Activated gamma-delta T cell (primary cell): ENCODE results near the gene ASPSCR1.

Experiments
- DNase-seq: peaks from one replicate; lab custom pipeline; 2025; lab: John Stamatoyannopoulos, UW

Gene ASPSCR1

GRCh38 chr17:81960130-81960958 is 17.1 kb upstream of the ASPSCR1 start:
- DNase-seq, result no peak

DNA sequence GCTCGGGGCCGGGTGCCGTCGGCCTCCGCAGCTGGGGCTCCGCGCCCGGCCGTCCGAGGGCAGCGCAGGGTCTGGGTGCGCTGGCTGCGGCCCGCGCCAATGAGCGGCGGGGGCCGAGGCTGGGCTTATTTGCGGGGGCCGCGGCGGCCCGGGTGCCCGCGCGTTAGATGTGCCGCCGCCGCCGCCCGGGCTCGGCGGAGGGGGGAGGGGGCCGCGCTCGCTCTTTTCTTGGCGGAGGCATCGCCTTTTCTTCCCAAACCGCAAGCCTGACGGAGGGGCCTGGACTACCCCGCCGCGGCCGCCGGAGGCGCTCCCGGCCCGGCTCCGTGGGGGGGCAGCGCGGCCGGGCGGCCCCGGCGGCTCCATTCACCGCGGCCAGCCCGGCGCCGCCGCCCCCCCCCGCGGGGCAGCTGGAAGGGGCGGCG is 16.3 kb upstream of the ASPSCR1 start, which contains the start of gene NOTUM:
NOTUM (minus strand) TSS at position 101 of the 425 bp plus-strand sequence. CDS start 278 bp downstream, outside the sequence.
- no peak for DNase-seq

DNA sequence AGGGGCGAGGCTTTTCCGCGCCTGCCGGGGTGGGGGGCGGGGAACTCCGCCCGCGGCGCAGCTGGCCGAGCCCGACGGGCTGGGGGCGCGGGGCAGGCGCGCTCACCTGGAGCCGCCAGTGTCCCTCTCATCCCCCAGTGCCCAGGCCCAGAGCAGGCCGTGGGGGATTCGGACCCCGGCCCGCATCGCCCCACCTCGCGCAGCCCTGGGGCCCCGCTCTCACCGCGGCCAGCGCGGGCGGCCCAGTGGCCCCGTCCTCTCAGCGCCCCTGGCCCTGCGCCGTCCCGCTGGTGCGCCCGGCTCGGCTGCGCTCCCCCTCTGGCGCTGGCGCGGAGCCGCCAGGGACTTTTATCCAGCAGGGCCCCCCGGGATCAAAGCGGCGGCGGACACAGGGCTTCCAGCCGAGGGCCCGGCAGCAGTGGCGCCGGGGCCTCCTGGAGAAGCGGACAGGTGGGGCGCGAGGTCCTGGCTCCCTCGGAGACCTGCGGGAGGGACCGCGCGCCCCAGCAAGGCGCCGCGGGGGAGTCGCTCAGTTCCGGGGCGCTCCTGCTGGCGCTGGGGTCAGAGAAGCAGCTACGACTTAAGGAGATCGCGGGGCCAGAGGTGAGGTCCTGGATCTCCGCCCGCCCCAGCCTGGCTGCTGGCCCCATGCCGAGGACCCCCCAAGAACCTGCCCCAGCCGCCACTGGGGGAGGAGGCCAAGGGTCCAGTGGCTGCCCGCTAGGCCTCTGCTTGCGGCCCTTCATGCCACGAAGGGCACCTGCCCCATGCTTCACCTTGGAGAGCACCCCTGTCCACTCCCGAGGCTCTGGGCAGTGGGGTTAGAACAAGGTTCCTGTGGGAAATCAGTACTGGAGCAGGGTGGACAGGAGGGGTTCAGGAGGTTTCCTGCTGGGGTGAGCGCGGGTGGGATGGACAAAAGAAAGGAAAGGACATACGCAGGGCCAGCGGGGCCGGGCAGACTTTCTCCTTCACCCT is 15.6 kb upstream of the ASPSCR1 start:
- no peak for DNase-seq

- no peak for DNase-seq
These were observed 14.7 kb upstream of the ASPSCR1 start for GRCh38 chr17:81962499-81963441.

- DNase-seq, result no peak
These were observed 13.2 kb upstream of the ASPSCR1 start for GRCh38 chr17:81964081-81964849.

DNA sequence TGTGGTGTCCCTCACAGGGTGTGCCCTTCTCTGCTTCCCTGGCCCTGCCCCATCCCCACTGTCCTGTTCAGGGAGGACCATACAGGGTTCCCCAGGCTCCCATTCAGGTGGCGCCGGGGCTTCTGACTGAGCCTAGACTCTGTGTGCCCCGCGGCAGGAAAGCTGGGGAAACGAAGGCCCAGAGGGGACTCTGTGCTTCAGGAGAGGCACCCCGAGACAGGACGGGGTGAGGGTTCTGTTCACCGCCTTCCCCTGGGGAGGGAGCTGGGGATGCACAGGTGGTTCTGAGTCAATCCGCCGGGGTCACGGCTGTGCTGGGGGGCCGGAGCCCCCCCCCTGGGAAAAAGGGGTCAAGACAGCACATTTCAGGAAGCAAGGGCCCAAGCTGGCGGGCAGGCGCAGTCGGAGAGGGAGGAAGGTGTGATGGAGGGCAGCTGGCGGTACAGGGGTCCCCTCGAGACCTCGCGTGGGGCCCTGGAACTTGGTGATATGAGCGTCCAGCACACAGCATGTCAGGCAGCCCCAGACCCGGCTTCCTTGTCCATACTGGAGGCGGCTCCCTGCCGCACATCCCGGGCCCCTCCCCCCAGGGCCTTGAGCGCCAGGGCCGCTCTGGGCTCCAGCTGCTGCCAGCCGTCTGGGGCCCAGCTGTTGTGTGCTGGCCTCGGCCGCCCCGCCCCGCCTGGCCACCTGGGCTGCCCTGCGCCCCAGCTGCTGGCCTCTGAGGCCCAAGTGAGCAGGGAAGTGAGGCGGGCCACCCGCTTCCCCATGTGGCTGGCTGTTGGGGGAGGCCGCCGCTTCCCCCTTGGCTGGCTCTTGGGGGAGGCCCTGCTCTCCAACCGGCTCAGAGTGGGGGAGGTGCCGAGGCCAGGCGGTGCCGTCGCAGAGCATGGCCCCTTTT is 10.8 kb upstream of the ASPSCR1 start:
- no peak for DNase-seq

DNA sequence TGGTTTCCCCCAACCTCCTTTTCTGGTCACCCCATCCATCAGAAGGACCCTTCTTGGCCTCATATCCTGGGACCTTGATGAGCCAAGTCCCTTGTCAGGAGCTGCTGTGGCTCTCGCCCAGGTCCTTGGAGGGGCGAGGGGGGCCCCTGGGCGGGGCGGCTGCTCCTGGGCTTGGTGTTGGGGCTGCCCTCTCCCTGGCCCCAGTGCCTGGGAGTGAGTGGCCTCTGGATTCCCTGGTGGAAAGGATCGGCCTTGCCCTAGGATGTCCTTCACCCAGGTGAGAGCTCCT is 10.2 kb upstream of the ASPSCR1 start:
- DNase-seq, result no peak

GRCh38 chr17:81967533-81968395 is 9.7 kb upstream of the ASPSCR1 start:
- DNase-seq, result peak; percentile 65

DNA sequence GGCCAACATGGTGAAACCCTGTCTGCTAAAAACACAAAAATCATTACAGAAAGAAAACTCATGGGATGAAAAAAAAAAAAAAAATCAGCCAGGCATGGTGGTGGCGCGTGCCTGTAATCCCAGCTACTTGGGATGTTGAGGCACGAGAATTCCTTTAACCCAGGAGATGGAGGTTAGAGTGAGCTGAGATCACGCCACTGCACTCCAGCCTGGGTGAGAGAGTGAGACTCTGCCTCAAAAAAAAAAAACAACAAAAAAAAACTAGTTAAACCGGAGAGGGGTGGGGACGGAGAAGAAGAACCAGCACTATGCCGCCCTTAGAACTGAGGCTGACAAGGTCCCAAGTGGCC is 9.1 kb upstream of the ASPSCR1 start:
- DNase-seq, result no peak

DNA sequence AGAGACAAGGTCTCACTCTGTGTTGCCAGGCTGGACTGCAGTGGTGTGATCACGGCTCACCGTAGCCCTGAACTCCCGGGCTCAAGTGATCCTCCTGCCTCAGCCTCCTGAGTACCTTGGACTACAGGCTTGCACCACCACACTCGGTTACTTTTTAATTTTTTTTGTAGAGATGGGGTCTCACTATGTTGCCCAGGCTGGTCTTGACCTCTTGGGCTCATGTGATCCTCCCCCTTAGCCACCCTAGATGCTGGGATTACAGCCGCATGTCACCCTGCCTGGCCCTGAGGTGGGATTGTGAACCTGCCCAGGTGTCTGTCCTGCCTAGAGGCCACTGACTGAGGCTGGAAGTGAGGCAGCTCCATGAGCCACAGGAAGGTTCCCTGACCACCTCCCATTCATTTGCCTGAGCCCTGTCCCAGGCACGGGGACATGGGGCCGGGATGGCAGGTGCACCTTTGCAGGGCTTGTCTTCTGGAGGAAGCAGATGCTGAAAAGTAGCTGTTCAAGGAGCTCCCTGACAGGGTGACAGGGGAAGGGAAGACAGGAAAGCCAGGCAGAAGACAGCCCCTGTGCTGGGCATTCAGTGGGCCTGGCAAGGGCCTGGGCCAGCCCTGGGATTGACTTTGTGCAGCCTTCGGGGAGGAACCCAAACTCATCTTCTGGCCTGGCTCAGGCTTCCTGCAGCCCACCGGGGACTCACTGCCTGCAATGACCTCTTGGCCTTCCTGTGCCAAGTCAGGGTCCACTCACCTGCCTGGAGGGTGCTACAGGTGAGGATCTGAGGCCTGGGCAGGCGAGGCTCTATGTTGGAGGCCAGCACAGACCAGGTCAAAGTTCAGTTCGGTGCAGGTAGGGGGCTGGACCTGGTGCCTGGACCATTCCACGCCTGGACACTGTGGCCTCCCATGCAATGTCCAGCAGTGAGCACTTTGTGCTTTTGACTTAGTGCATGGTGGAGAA is 8.3 kb upstream of the ASPSCR1 start:
- no peak for DNase-seq

- DNase-seq, result no peak
These were observed 4.0 kb upstream of the ASPSCR1 start for GRCh38 chr17:81973432-81973831.

- no peak for DNase-seq
These were observed 858 bp upstream of the ASPSCR1 start for GRCh38 chr17:81976332-81977210.

DNA sequence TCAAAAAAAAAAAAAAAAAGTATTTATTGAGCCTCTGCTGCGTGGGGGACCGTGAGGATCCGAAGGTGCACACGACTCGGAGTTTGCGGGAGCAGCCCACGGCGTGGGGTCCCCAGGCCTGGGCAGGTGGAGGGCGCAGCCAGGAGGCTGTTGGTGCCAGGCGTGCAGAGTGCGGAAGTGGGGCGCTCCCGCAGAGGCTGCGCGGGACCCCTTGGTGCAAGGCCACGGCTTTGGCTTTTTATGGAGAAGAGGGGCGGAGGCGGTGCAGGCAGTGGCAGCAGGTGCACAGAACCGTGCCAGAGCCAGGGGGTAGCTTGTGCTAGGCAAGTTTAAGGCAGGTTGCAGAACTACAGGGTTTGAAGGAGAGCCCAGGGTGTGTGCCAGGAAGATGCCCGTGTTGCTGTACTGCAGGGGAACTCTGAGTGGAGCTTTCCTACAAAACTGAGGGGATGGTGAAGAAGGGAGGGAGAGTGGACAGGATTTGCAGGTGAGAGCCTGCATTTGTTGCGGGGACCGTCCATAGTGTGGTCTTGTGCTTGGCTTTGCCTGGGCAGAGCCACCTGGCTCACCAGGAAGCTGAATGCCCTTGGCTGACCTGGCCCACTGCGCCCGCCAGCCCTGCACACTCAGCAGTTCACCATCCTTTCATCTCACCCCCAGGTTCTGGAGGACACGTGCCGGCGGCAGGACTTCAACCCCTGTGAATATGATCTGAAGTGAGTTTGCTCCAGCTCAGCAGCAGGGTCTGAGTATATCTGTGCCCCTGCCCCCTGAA is 1.3 kb downstream of the ASPSCR1 start:
- DNase-seq, result no peak

GRCh38 chr17:81980122-81980521 is 2.7 kb downstream of the ASPSCR1 start:
- no peak for DNase-seq

GRCh38 chr17:81980707-81981343 is 3.4 kb downstream of the ASPSCR1 start:
- DNase-seq, result no peak
